Measurements from ENCODE around the gene TCTN2. TPM values are rescaled to one million over a fixed set of nuclear protein-coding genes. Genes with fewer than 3 reads are reported as not detected.

TCTN2 gene
- 1 to 10 TPM; 4.0 to 5.1 TPM for total RNA-seq

- POLR2A ChIA-PET, result interaction anchor here (0.6 kb wide), 1 partner anchor 90 kb away, joined by 3 read pairs; no protein-coding TSS in a partner anchor
- CTCF ChIA-PET, result interaction anchor here (1.3 kb wide), 1 partner anchor 171 kb away, joined by 3 read pairs; no protein-coding TSS in a partner anchor
Observed at GRCh38 chr12:123670882-123671728, at the start of gene TCTN2. TSS of gene TCTN2 (plus strand) at chr12:123671113. CDS start at chr12:123671241, 128 bp downstream.

DNA sequence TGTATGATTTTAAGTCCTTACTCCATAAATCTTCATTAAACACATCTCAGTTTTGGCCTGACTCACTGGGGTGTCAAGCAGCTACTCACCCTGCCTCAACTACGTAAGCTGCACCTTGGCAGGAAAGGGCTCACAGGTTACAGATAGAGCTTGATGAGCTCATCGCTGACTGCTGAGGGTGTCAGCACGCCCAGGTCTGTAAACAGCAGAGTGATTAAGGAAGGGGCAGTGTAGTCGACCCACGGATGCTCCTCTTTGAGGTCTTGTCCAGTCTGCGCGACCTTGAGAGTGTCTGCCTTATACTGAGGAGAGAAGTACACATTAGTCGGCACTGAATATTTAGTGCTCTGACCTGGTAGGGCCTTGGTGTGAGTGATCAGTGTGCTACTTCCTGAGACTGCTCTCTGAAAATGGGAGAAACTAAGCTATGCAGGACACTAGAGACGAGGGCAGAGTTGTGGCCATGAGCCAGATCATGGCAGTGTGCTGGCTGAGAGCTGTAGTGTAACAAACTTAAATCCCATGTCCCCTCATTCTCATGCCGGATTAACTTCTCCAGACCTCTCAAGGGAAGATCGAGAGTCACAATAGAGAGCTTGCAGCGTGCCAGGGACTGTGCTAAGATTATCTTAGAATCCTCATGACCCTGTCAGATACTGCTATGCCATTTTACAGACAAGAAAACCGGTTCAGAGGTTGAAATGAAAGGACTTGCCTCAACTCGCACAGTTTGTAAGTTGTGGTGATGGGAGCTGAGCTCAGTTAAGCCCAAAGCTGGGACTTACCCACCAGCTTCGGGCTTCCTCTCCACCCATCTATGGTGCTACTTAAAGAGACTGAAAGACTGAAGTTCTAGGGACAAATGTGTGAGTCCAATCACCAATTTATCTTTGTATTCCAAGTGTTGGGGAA lies 49.0 kb upstream of the TCTN2 start:
- ChIA-PET POLR2A (interaction anchor here (0.8 kb wide), 1 partner anchor 92 kb away, joined by 3 read pairs; no protein-coding TSS in a partner anchor), CTCF (interaction anchor here (0.6 to 1.5 kb wide), 3 partner anchors 10 to 1714 kb away, joined by 3 to 5 read pairs (median 3); no protein-coding TSS in a partner anchor)

GRCh38 chr12:123633379-123634141 lies 37.4 kb upstream of the TCTN2 start, which contains the start of the genes EIF2B1 and GTF2H3:
TSS of gene EIF2B1 (minus strand) at chr12:123633686. CDS start at chr12:123633557, 129 bp downstream.
TSS of gene GTF2H3 (plus strand) at chr12:123633829. CDS start at chr12:123633860, 31 bp downstream.
- CTCF ChIA-PET, result no interaction called here
- POLR2A ChIA-PET, result interaction anchor here (0.6 kb wide), 1 partner anchor 1179 kb away, joined by 3 read pairs; no protein-coding TSS in a partner anchor

GRCh38 chr12:123634142-123634561 lies 36.8 kb upstream of the TCTN2 start:
- ChIA-PET CTCF (no interaction called here), POLR2A (no interaction called here)

DNA sequence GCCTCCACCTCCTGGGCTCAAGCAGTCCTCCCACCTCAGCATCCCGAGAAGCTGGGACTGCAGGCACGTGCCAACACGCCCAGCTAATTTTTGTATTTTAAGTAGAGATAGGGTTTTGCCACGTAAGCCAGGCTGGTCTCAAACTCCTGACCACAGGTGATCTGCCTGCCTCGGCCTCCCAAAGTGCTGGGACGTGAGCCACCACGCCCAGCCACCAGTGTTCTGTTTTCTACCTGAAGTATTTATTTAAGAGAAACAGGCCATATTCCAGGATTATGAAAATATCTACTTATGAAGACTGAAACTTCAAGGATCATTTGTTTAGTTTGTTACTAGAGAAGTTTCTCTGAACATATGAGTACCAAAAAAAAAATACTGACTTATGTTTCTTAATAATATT lies 27.0 kb upstream of the TCTN2 start:
- POLR2A ChIA-PET, result no interaction called here
- CTCF ChIA-PET, result no interaction called here

- POLR2A ChIA-PET, result interaction anchor here (0.6 kb wide), 1 partner anchor 1219 kb away, joined by 4 read pairs; no protein-coding TSS in a partner anchor
- CTCF ChIA-PET, result no interaction called here
Observed at GRCh38 chr12:123645380-123645779, 25.5 kb upstream of the TCTN2 start.

GRCh38 chr12:123645878-123646277 lies 25.0 kb upstream of the TCTN2 start:
- ChIA-PET CTCF (interaction anchor here (0.7 kb wide), 1 partner anchor 335 kb away, joined by 3 read pairs; no protein-coding TSS in a partner anchor), POLR2A (no interaction called here)

- POLR2A ChIA-PET, result no interaction called here
- CTCF ChIA-PET, result no interaction called here
Observed at GRCh38 chr12:123648401-123648800, 22.5 kb upstream of the TCTN2 start.

GRCh38 chr12:123654129-123654701 lies 16.7 kb upstream of the TCTN2 start:
- POLR2A ChIA-PET, result no interaction called here

GRCh38 chr12:123655420-123655819 lies 15.5 kb upstream of the TCTN2 start:
- CTCF ChIA-PET, result no interaction called here
- POLR2A ChIA-PET, result no interaction called here

More at GRCh38 chr12:123654129-123654701, 16.7 kb upstream of the TCTN2 start:
- CTCF ChIA-PET, result no interaction called here

GRCh38 chr12:123656392-123656791 lies 14.5 kb upstream of the TCTN2 start:
- CTCF ChIA-PET, result no interaction called here

DNA sequence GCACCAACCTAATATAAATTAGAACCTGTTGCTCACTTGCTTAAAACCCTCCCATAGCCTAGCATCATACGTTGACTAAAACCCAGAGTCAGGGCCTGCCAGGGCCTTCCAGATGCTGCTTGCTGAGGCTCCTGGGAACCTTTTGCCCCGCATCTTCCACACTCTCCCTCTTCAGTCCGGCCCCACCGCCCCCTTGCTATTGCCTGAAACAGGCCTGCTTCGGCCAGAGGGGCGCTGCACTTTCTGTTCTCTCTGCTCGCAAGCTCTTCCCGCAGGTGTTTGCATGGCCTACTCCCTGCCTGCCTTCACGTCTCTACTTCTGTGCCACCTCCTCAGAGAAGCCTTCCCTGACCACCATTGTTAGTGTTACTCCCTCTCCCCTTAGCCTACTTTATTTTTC lies 13.7 kb upstream of the TCTN2 start:
- ChIA-PET CTCF (no interaction called here), POLR2A (no interaction called here)

More at GRCh38 chr12:123656392-123656791, 14.5 kb upstream of the TCTN2 start:
- POLR2A ChIA-PET, result no interaction called here

DNA sequence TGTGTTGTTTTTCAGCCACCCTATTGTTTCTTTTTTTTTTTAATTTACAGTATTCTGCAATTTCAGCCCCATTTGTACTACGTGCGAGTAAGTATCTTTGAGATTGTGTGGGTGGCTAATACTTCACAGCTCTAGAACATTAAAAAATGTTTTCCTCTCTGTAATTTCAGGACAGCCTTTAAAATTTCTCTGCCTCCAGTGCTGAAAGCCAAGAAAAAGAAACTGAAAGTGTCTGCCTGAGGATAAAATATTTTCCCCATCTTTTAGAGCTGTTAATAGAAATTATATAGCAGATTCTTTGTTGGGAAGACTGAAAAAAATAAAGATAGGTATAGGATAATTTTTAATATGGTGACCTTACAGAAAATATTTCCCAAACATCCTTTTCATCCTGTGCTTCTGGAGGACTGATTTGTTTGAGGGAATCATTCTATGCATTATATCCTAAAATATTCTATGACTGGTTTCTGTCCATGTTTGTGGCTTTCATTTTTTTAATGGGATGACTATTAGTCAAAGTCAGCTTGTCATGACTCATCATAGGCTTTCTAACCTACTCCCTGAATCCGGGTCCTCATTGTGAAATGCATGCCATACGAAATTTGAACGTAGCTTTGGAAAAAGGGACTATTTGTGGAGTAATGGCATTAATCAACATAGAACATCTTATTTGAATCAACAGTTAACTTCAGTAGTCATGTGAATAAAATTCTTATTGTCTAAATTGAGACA lies 10.8 kb upstream of the TCTN2 start:
- ChIA-PET CTCF (interaction anchor here (0.6 kb wide), 1 partner anchor 860 kb away, joined by 6 read pairs; no protein-coding TSS in a partner anchor), POLR2A (no interaction called here)

GRCh38 chr12:123667771-123668170 lies 3.1 kb upstream of the TCTN2 start:
- CTCF ChIA-PET, result interaction anchor here (1.1 kb wide), 1 partner anchor 11 kb away, joined by 3 read pairs; no protein-coding TSS in a partner anchor
- POLR2A ChIA-PET, result no interaction called here

DNA sequence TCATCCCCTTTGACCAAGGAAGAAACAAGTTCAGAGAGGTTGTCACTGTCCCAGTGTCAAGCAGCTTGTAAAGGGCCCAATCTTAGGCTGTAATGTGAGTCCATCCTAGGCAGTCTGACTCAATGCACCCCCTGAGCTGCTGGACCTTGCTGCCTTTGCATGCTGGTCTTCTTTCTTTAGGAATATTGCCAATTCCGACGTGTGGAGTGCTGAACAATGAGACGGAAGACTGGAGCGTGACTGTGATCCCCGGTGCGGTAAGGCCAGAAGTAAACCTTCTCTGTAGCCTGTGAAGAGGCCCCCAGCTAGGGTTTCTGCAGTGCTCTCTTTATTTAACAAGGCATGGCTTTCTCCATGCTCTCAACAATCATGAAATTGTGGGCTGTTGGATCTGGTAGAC lies 963 bp downstream of the TCTN2 start:
- POLR2A ChIA-PET, result no interaction called here
- CTCF ChIA-PET, result interaction anchor here (1.3 kb wide), 1 partner anchor 170 kb away, joined by 3 read pairs; no protein-coding TSS in a partner anchor

DNA sequence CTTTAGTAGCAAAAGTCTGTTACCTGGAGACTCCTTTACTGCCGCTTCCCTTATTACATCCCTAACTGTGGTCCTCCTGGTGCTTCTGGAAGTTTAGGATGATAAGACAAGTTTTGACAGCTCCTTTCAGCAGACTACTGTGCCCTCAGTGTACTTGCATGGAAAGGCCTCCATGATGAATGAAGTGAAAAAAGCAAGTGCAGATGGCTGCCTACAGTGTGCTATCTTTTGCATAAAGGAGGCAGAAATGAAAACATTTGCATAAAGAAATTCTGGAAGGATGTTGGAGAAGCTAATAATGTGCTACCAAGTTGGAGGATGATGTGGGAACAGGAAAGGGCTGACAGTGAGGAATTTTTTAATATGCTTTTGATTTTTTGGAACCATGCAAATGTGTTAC lies 4.5 kb downstream of the TCTN2 start:
- ChIA-PET POLR2A (no interaction called here), CTCF (no interaction called here)

DNA sequence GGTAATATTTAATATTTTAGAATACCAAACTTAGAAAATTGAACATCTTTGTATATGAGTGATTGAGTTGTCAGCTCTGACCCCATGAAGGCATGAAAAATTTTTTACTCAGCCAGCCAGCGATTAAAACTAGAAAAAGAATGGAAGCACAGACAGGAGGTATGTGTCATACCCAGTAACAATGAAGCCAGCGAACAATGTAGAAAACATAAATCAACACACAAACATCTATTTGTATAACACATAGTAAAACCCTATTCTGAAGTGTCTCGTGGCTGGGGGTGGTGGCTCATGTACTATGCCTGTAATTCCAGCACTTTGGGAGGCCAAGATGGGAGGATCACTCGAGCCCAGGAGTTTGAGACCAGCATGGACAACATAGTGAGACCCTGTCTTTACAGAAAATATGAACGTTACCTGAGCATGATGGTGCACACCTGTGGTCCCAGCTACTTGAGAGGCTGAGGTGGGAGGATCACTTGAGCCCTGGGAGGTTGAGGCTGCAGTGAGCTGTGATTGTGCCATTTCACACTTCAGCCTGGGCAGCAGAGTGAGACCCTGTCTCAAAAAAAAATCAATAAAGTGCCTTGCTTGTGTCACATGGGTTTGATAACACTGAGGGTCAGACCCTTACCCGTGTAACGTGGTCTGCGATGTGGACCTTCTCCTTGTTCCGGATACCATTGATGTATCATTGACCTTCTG lies 5.9 kb downstream of the TCTN2 start:
- ChIA-PET CTCF (interaction anchor here (0.7 kb wide), 2 partner anchors 89 to 346 kb away, joined by 3 to 5 read pairs; no protein-coding TSS in a partner anchor), POLR2A (interaction anchor here (0.7 kb wide), 1 partner anchor 299 kb away, joined by 10 read pairs; no protein-coding TSS in a partner anchor)

All from activated CD8-positive, alpha-beta memory T cell treated with anti-CD3 and anti-CD28 coated beads for 36 hours (primary cell).